ENCODE measurements around the gene FAM110A.
"Not testable (repeated sequence)": the region's sequence is repeated elsewhere in the genome, so short reads cannot be mapped to it uniquely, and the experiment has no call there.

The FAM110A gene

GRCh38 chr20:833450-834150 is at the start of gene FAM110A:
Gene FAM110A, plus strand, starts transcription at chr20:833715. Its CDS starts 11,090 bp downstream, at chr20:844805.
- peak; percentile 80 for DNase-seq

- DNase-seq = no peak
Measured at GRCh38 chr20:787825-788224, 45.7 kb upstream of the FAM110A start.

- no peak for DNase-seq
Measured at GRCh38 chr20:791056-791455, 42.5 kb upstream of the FAM110A start.

GRCh38 chr20:792248-792647 is 41.3 kb upstream of the FAM110A start:
- no peak for DNase-seq

GRCh38 chr20:796921-797320 is 36.6 kb upstream of the FAM110A start:
- no peak for DNase-seq

- not testable (repeated sequence) for DNase-seq
Measured at GRCh38 chr20:798746-799145, 34.8 kb upstream of the FAM110A start.

- not testable (repeated sequence) for DNase-seq
Measured at GRCh38 chr20:800026-800425, 33.5 kb upstream of the FAM110A start.

GRCh38 chr20:801678-802077 is 31.8 kb upstream of the FAM110A start:
- no peak for DNase-seq

- no peak for DNase-seq
Measured at GRCh38 chr20:805713-806112, 27.8 kb upstream of the FAM110A start.

GRCh38 chr20:811776-812434 is 21.6 kb upstream of the FAM110A start:
- not testable (repeated sequence) for DNase-seq

- not testable (repeated sequence) for DNase-seq
Measured at GRCh38 chr20:812435-812814, 21.1 kb upstream of the FAM110A start.

- no peak for DNase-seq
Measured at GRCh38 chr20:813390-813789, 20.1 kb upstream of the FAM110A start.

- no peak for DNase-seq
Measured at GRCh38 chr20:815226-815625, 18.3 kb upstream of the FAM110A start.

- DNase-seq = peak; percentile 17
Measured at GRCh38 chr20:815914-816606, 17.5 kb upstream of the FAM110A start.

- no peak for DNase-seq
Measured at GRCh38 chr20:818001-818664, 15.4 kb upstream of the FAM110A start.

GRCh38 chr20:819680-820322 is 13.7 kb upstream of the FAM110A start:
- no peak for DNase-seq

GRCh38 chr20:820323-820953 is 13.1 kb upstream of the FAM110A start:
- no peak for DNase-seq

- no peak for DNase-seq
Measured at GRCh38 chr20:821046-821730, 12.3 kb upstream of the FAM110A start.

GRCh38 chr20:821731-822065 is 11.8 kb upstream of the FAM110A start:
- DNase-seq = no peak

- no peak for DNase-seq
Measured at GRCh38 chr20:822651-823573, 10.6 kb upstream of the FAM110A start.

- no peak for DNase-seq
Measured at GRCh38 chr20:823574-823902, 10.0 kb upstream of the FAM110A start.

All from DMS 273 treated with DMSO at 0.1 percent for 48 hours (cell line).